Measurements from ENCODE around the gene EIF1AD.
A peak's percentile ranks its signal among the peaks of the same experiment; 100 is the strongest.
"Not testable (repeated sequence)": the region's sequence is repeated elsewhere in the genome, so short reads cannot be mapped to it uniquely, and the experiment has no call there.

Gene EIF1AD

GRCh38 chr11:66042227-66042995 is 40.5 kb upstream of the EIF1AD start:
- Histone ChIP-seq H3K9ac (ENCODE audit: low read depth, low read length) (no peak overlapping the region), H3K9me3 (ENCODE audit: insufficient read depth, low read depth, low read length) (no peaks in the 10 kb centered on the region), H3K27ac (ENCODE audit: low read length) (no peak overlapping the region), H3K27me3 (ENCODE audit: insufficient read depth, low read length) (no peaks in the 10 kb centered on the region), H3K4me3 (ENCODE audit: low read length) (no peak overlapping the region), H3K4me1 (ENCODE audit: insufficient read depth, low read length) (no peaks in the 10 kb centered on the region), H3K36me3 (ENCODE audit: insufficient read depth, low read depth, low read length) (peaks cover 30% of the 10 kb centered on the region; the same call in 1 of the 2 replicates)

GRCh38 chr11:66039765-66040164 is 37.8 kb upstream of the EIF1AD start:
- Histone ChIP-seq H3K27ac (ENCODE audit: low read length) (no peak overlapping the region), H3K27me3 (ENCODE audit: insufficient read depth, low read length) (no peaks in the 10 kb centered on the region), H3K36me3 (ENCODE audit: insufficient read depth, low read depth, low read length) (peaks cover 28% of the 10 kb centered on the region; the same call in 1 of the 2 replicates), H3K9ac (ENCODE audit: low read depth, low read length) (no peak overlapping the region), H3K4me3 (ENCODE audit: low read length) (no peak overlapping the region), H3K9me3 (ENCODE audit: insufficient read depth, low read depth, low read length) (peaks cover 9% of the 10 kb centered on the region; the same call in 1 of the 2 replicates), H3K4me1 (ENCODE audit: insufficient read depth, low read length) (no peaks in the 10 kb centered on the region)

- Histone ChIP-seq H3K4me3 (ENCODE audit: low read length) (no peak overlapping the region), H3K4me1 (ENCODE audit: insufficient read depth, low read length) (no peaks in the 10 kb centered on the region), H3K27me3 (ENCODE audit: insufficient read depth, low read length) (no peaks in the 10 kb centered on the region), H3K9ac (ENCODE audit: low read depth, low read length) (no peak overlapping the region), H3K27ac (ENCODE audit: low read length) (no peak overlapping the region), H3K9me3 (ENCODE audit: insufficient read depth, low read depth, low read length) (peaks cover 9% of the 10 kb centered on the region; the same call in 1 of the 2 replicates), H3K36me3 (ENCODE audit: insufficient read depth, low read depth, low read length) (peaks cover 12% of the 10 kb centered on the region; the same call in 1 of the 2 replicates)
Measured at GRCh38 chr11:66037327-66037726, 35.4 kb upstream of the EIF1AD start.

GRCh38 chr11:66036334-66036710 is 34.4 kb upstream of the EIF1AD start:
- Histone ChIP-seq H3K27ac (ENCODE audit: low read length) (no peak overlapping the region), H3K36me3 (ENCODE audit: insufficient read depth, low read depth, low read length) (peaks cover 4% of the 10 kb centered on the region; the same call in 1 of the 2 replicates), H3K27me3 (ENCODE audit: insufficient read depth, low read length) (no peaks in the 10 kb centered on the region), H3K9me3 (ENCODE audit: insufficient read depth, low read depth, low read length) (peaks cover 9% of the 10 kb centered on the region; the same call in 1 of the 2 replicates), H3K4me1 (ENCODE audit: insufficient read depth, low read length) (no peaks in the 10 kb centered on the region), H3K4me3 (ENCODE audit: low read length) (no peak overlapping the region), H3K9ac (ENCODE audit: low read depth, low read length) (no peak overlapping the region)

GRCh38 chr11:66035653-66036333 is 33.8 kb upstream of the EIF1AD start:
- Histone ChIP-seq H3K9ac (ENCODE audit: low read depth, low read length) (no peak overlapping the region), H3K4me1 (ENCODE audit: insufficient read depth, low read length) (no peaks in the 10 kb centered on the region), H3K4me3 (ENCODE audit: low read length) (no peak overlapping the region), H3K9me3 (ENCODE audit: insufficient read depth, low read depth, low read length) (peaks cover 9% of the 10 kb centered on the region; the same call in 1 of the 2 replicates), H3K27ac (ENCODE audit: low read length) (no peak overlapping the region), H3K27me3 (ENCODE audit: insufficient read depth, low read length) (no peaks in the 10 kb centered on the region), H3K36me3 (ENCODE audit: insufficient read depth, low read depth, low read length) (no peaks in the 10 kb centered on the region; the same call in 1 of the 2 replicates)

GRCh38 chr11:66032957-66033735 is 31.2 kb upstream of the EIF1AD start:
- Histone ChIP-seq H3K27me3 (ENCODE audit: insufficient read depth, low read length) (no peaks in the 10 kb centered on the region), H3K9me3 (ENCODE audit: insufficient read depth, low read depth, low read length) (peaks cover 9% of the 10 kb centered on the region; the same call in 1 of the 2 replicates), H3K36me3 (ENCODE audit: insufficient read depth, low read depth, low read length) (no peaks in the 10 kb centered on the region), H3K4me3 (ENCODE audit: low read length) (no peak overlapping the region), H3K27ac (ENCODE audit: low read length) (no peak overlapping the region), H3K9ac (ENCODE audit: low read depth, low read length) (no peak overlapping the region), H3K4me1 (ENCODE audit: insufficient read depth, low read length) (no peaks in the 10 kb centered on the region)

- H3K27me3 ChIP-seq (ENCODE audit: insufficient read depth, low read length) = peaks cover 26% of the 10 kb centered on the region
- H3K9ac ChIP-seq (ENCODE audit: low read depth, low read length) = no peak within 1 kb of the TSS
- no peaks in the 10 kb centered on the region for H3K9me3 ChIP-seq (ENCODE audit: insufficient read depth, low read depth, low read length)
- no peaks in the 10 kb centered on the region for H3K36me3 ChIP-seq (ENCODE audit: insufficient read depth, low read depth, low read length)
- no peak within 1 kb of the TSS for H3K27ac ChIP-seq (ENCODE audit: low read length)
- no peak within 1 kb of the TSS for H3K4me3 ChIP-seq (ENCODE audit: low read length)
- H3K4me1 ChIP-seq (ENCODE audit: insufficient read depth, low read length) = no peaks in the 10 kb centered on the region
Measured at GRCh38 chr11:66026017-66026529, 24.1 kb upstream of the EIF1AD start, which contains the start of gene CATSPER1. Gene CATSPER1 (minus strand): TSS chr11:66026479. CDS start chr11:66026379, 100 bp downstream.

- H3K4me3 ChIP-seq (ENCODE audit: low read length); H3K9ac ChIP-seq (ENCODE audit: low read depth, low read length); H3K9me3 ChIP-seq (ENCODE audit: insufficient read depth, low read depth, low read length); H3K27ac ChIP-seq (ENCODE audit: low read length); H3K4me1 ChIP-seq (ENCODE audit: insufficient read depth, low read length); H3K36me3 ChIP-seq (ENCODE audit: insufficient read depth, low read depth, low read length): not testable (repeated sequence)
- H3K27me3 ChIP-seq (ENCODE audit: insufficient read depth, low read length) = peaks cover 27% of the 10 kb centered on the region
Measured at GRCh38 chr11:66023186-66023440, 21.2 kb upstream of the EIF1AD start.

GRCh38 chr11:66022401-66023185 is 20.6 kb upstream of the EIF1AD start:
- Histone ChIP-seq H3K36me3 (ENCODE audit: insufficient read depth, low read depth, low read length) (no peaks in the 10 kb centered on the region), H3K9ac (ENCODE audit: low read depth, low read length) (no peak overlapping the region), H3K27me3 (ENCODE audit: insufficient read depth, low read length) (peaks cover 27% of the 10 kb centered on the region), H3K27ac (ENCODE audit: low read length) (no peak overlapping the region), H3K9me3 (ENCODE audit: insufficient read depth, low read depth, low read length) (no peaks in the 10 kb centered on the region), H3K4me1 (ENCODE audit: insufficient read depth, low read length) (no peaks in the 10 kb centered on the region), H3K4me3 (ENCODE audit: low read length) (peak overlapping the region; percentile 34; the same call in 1 of the 2 replicates)

GRCh38 chr11:66020618-66021357 is 18.8 kb upstream of the EIF1AD start:
- H3K4me3 ChIP-seq (ENCODE audit: low read length) = no peak overlapping the region
- H3K27me3 ChIP-seq (ENCODE audit: insufficient read depth, low read length) = peaks cover 27% of the 10 kb centered on the region
- no peaks in the 10 kb centered on the region for H3K9me3 ChIP-seq (ENCODE audit: insufficient read depth, low read depth, low read length)
- H3K27ac ChIP-seq (ENCODE audit: low read length) = no peak overlapping the region
- no peaks in the 10 kb centered on the region for H3K36me3 ChIP-seq (ENCODE audit: insufficient read depth, low read depth, low read length)
- H3K4me1 ChIP-seq (ENCODE audit: insufficient read depth, low read length) = no peaks in the 10 kb centered on the region
- H3K9ac ChIP-seq (ENCODE audit: low read depth, low read length) = no peak overlapping the region
